GM12865 (cell line): ENCODE results near the gene GSS.

Experiments used
- DNase-seq: peaks from one replicate; pipeline ENCODE4 v3.0.0; 2010; ENCODE audit warnings: low read depth
- H3K4me3 ChIP-seq: 2 replicates; pipeline ENCODE4 v1.5.1; 2011; ENCODE audit warnings: mild to moderate bottlenecking, low read depth, low read length, control low read depth
- CTCF ChIP-seq: IDR thresholded peaks from 2 replicates; pipeline ENCODE4 v1.5.1; 2011; ENCODE audit warnings: low read length, control low read depth, low read depth, inconsistent platforms; ENCODE audit not compliant: insufficient read depth; ENCODE audit errors: missing control alignments

GSS gene

GRCh38 chr20:34947336-34947735, 8.3 kb downstream of the GSS start:
- DNase-seq, result no peak
- no peak overlapping the region for H3K4me3 ChIP-seq
- no peak for TF ChIP-seq CTCF

GRCh38 chr20:34946661-34947060, 8.9 kb downstream of the GSS start:
- no peak for TF ChIP-seq CTCF
- H3K4me3 ChIP-seq, result no peak overlapping the region
- no peak for DNase-seq

- no peak overlapping the region for H3K4me3 ChIP-seq
- no peak for DNase-seq
- TF ChIP-seq CTCF, result no peak
These were observed 10.1 kb downstream of the GSS start for GRCh38 chr20:34945315-34946077.

- no peak for TF ChIP-seq CTCF
- no peak overlapping the region for H3K4me3 ChIP-seq
- DNase-seq, result no peak
These were observed 11.6 kb downstream of the GSS start for GRCh38 chr20:34943808-34944567.

GRCh38 chr20:34942301-34942700, 13.3 kb downstream of the GSS start:
- no peak for DNase-seq
- no peak overlapping the region for H3K4me3 ChIP-seq
- TF ChIP-seq CTCF, result no peak

GRCh38 chr20:34941226-34941625, 14.4 kb downstream of the GSS start:
- no peak overlapping the region for H3K4me3 ChIP-seq
- DNase-seq, result no peak
- no peak for TF ChIP-seq CTCF
